T-helper 22 cell (primary cell): ENCODE data around the gene BBLN.
"Not testable (repeated sequence)": the region's sequence is repeated elsewhere in the genome, so short reads cannot be mapped to it uniquely, and the experiment has no call there.

Source experiments
- DNase-seq: peaks from one replicate; pipeline ENCODE4 v3.0.0-alpha.2; 2020; ENCODE audit warnings: low read depth

Gene BBLN, protein sequence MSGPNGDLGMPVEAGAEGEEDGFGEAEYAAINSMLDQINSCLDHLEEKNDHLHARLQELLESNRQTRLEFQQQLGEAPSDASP

DNA sequence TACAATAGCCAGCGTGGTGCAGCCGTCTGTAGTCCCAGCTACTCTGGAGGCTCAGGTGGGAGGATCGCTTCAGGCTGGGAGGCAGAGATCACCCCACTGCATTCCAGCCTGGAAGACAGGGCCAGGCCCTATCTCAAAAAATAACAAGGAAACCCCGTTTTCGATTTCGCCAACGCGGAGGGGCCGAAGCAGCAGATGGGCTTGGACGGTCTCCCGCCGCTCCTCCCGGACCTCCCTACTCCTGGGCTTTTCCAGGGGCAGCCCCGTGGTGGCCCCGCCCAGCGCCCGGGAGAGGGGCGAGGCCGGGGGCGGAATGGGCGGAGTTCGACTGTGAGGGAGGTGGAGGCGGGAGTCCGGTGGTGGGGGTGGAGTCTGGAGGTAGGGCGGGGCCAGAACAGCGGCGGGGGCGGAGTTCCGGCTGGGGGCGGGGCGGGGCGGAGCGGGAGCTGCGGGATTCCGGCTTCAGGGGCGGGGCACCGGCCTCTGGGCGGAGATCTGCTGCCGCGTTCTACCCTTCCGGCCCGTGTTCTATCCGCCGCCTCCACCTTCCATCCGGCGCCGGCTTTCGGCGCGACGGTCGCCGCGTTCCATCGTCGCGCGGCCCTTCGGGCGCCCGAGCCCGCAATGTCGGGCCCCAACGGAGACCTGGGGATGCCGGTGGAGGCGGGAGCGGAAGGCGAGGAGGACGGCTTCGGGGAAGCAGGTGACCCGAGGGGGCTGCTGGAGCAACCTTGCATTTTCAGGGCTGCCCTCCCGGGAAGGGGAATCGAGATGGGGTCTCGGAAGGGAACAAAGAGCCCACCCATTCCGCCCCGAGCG lies at the start of gene BBLN:
TSS of gene BBLN (plus strand) at position 482 of the 819 bp plus-strand sequence. CDS start at position 625, 143 bp downstream.
- peak; percentile 83 for DNase-seq

DNA sequence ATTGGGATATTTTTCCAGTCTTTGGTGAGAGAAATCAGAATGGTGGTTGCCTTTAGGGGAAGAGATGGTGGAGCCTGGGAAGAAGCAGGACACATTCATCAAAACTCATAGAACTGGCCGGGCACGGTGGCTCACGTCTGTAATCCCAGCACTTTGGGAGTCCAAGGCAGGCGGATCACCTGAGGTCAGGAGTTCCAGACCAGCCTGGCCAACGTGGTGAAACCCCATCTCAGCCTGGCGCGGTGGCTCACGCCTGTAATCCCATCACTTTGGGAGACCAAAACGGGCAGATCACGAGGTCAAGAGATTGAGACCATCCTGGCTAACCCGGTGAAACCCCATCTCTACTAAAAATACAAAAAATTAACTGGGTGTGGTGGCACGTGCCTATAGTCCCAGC lies 48.3 kb upstream of the BBLN start:
- not testable (repeated sequence) for DNase-seq

DNA sequence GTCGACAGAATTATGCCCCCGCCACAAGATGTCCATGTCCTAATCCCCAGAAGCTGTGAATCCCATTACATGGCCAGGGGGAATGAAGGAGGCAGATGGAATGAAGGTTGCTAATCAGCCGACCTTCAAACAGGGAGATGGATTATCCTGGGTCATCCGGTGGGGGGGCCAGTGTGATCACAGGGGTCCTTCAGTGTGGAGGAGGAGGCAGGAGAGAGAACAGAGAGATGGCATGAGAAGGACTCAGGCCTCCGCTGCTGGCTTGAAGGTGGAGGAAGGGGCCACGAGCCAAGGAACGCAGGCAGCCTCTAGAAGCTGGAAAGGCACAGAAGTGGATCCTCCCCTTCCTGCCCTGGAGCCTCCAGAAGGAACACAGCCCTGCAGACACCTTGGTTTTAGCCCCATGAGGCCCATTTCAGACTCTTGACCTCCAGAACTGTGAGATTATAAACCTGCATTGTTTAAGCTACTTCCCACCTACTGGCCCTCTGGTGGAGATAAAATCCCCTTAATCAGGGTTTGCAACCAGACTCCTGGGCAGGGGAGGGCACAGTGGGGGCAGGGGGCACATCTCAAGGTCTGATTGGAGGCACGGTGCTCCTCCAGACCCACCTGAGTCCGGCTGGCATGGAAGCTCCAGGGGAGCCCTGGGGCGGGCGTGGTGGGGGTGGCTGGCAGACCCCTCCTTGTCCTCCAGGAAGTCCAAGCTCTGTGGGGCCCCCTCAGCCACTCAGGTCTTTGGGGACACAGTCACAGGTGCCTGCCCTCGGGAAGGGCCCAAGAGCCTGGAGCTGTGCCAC lies 46.3 kb upstream of the BBLN start:
- DNase-seq = no peak

DNA sequence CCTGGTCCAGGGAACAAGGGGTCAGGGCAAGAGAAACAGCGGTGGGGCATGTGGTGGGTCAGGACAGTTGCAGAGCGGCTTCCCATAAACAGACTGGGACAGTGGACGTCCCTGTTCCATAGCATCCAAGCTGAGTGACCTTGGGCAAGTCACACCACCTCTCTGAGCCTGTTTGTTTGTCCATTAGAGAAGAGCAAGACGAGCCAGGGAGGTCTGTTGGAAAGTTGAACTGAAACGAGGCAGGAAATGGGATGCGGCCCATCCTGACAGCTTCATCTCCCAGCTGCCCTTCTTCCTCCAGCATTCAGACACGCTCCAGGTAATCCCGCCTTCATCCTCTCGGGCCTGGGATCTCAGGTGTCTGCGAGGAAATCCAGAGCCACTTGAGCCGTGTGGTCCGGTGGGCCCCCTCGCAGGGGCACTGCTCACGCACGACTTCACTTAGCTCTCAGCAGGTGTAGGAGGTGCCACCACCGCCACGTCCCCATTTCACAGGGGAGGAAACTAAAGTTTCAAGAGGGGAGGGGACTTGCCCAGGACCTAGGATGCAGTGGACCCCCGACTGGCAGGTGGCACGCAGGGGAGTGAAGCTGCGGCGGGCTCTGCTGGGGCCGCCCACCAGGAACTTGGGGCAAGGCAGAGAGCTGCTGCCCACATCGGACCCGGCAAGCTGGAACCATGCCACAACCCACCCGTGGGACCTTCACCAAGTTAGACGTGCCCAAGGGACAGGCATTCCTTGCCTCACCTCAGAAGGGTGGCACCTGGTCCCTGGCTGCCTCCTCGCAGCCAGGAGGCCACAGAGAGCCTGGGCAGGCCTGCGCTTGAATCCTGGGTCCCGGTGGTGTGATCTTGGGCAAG lies 45.5 kb upstream of the BBLN start:
- DNase-seq = no peak

DNA sequence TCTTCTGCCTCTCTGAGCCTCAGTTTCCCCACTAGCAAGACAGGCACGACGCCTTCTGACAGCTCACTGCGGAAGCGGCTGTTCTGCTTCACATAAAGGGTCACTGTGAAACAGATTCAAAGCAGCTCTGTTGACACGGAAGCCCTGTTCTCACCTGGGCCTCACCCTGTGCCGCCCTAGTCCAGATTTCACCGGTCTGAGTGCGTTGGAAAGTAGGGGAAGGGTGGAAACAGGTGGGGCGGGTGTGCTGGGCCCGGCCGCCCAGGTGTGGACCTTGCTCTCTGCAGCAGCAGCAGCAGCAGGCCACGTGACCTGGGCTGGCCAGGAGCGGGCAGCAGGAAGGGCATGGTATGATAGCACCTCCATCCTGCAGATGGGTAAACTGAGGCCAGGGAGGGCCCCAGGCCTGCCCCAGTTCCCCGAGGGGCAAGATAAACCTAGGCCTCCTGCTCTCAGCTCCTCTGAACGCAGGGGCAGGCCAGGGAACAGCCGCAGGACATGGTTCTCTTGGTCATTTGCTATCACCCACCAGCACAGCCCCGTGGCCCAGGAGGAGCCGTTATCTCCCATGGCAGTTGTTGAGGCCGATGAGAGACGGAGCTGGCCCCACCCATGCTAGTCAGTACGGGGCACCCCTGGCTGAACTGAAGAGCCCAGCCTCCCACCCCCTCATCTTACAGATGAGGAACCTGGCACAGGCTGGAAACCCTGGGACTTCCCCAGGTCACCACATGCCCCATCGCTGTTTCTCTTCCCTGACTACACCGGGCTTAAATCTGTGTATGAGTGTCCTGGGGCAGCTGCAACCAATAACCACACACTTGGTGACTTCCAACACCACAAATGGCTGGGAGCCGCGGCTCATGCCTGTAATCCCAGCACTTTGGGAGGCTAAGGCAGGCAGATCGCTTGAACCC lies 44.6 kb upstream of the BBLN start:
- no peak for DNase-seq

DNA sequence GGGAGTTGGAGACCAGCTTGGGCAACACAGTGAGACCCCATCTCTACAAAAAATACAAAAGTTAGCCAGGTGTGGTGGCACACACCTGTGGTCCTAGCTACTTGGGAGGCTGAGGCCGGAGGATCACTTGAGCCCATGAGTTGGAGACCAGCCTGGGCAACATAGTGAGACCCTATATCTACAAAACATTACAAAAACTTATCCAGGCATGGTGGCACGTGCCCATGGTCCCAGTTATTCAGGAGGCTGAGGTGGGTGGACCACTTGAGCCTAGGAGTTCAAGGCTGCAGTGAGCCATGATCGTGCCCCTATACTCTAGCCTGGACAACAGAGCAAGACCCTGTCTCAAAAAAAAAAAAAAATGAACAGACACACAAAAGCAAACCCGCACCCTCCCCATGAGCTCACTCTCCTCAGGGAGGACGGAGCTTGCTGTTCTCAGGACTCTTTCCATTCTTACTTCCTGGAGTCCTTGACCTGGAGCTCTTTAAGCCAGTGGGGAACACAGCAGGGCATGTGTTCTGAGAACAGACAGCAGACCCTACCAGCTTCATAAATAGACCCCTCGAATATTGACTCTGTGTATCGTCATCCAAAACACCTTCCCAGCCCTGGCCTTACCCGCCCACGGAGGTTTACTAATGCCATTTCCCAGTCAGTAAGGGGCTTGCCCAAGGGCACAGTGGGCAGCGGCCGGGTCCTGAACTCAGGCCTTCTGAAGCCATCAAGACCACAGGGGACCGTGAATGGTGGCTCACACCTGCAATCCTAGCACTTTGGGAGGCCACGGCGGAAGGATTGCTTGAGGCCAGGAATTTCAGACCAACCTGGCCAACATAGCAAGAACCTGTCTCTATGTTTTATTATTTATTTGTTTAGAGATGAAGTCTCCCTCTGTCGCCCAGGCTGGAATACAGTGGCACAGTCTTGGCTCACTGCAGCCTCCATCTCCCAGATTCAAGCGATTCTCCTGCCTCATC lies 43.7 kb upstream of the BBLN start:
- DNase-seq = no peak

DNA sequence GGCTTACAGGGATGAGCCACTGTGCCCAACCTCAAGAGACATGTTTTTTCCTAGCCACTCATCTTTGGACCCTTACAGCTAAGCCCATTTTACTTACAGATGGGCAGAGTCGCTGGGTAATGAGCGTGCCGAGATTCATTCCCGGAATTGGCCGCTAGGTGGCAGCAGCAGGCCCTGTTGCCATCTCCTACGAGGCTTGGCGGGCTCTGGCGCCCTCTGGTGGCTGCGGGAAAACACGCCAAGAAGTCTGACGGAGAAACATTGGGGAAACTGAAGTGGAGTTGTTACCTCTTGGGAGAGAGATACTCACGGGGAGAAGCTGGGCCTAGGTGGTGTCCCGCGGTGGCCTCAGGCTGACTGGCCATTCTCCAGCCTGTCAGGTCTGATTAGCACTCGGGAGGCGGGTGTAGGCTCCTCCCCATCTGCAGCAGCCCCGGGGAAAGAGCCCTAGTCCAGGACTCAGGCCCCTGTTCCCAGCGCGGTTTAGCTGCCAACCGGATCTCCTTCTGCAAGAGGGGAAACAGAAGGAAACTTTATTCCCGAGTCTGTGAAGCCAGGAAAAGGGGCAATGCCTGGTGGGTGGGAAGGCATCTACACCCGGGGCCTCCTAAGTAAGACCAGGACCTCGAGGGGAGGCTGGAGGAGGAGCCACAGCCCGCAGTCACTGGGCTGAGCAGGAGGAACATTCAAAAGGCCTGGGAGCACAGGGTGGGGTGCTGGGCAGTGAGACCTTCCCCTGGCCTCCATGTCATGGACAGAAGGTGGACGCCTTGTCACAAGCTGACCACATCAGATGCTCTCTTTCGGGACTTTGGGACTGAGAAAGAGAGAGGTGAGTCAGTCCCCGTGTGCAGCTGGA lies 42.2 kb upstream of the BBLN start:
- peak; percentile 81 for DNase-seq

DNA sequence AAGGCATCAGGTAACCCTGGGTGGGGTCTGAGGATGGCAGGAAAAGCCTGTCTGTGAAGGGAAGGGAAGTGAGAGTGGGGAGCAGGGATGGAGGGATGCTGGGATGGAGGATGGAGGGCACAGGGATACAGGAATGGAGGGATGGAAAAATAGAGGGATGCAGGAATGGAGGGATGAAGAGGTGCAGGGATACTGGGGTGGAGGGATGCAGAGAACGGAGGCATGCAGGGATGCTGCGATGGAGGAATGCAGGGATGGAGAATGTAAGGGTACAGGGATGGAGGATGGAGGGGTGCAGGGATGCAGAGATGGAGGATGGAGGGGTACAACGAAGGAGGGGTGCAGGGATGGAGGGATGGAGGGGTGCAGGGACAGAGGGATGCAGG lies 41.6 kb upstream of the BBLN start:
- DNase-seq = no peak

DNA sequence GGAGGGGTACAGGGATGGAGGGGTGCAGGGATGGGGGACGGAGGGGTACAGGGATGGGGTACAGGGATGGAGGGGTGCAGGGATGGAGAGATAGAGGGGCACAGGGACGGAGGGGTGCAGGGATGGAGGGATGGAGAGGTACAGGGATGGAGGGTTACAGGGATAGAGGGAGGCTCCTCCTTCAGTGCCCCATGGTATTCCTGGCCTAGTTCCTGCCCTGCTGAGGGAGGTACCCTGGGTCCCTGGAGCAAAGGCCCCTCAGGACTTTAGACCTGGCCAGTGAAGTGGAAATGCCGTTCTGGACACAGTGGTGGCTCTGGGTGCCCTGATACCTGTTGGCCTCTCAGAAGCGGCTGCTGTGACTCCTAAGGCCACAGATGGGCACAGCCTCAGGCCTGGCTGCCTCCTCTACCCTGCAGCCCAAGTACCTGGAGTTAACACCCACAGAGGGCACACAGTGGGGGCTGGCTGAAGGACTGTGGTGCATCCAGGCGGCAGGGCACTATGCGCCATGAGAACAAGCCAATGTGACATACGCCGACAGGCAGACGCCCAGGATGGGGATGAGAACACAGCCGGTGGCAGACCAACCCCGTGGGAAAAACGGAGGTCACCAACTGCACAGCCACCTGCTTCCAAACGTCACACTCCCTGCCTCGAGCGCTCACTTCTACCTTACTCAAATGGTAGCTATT lies 40.9 kb upstream of the BBLN start:
- DNase-seq = no peak

DNA sequence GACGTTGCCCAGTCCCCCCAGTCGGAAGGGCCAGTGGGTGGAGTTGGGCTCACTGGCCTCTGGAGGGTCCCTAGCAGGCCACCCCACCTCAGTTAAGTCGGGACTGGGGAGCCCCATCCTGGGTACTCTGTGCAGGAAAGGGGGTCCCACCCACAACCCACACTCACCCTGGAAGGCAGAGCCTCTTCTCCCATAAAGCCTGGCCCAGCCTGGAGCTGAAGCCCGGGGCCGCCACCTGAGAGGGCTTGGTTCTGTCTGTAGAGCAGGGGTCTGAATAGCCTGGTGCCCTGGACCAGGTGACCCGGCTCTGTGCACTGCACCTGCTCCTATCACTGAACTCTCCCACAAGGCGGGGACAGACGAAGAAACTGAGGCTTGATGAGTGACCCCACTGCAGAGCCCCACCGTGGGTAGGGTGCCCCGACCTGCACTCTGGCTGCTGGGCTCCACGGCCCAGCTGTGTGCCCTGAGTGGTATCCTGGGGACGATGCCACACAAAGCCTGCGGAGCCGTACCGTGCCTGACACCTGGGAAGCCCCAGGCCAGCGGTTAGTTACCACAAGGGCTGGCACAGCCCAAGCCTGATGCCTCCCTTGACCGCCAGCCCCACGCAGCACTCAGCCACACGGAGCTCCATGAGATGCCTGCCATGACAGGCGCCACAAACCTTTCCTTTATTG lies 39.9 kb upstream of the BBLN start:
- DNase-seq = no peak

DNA sequence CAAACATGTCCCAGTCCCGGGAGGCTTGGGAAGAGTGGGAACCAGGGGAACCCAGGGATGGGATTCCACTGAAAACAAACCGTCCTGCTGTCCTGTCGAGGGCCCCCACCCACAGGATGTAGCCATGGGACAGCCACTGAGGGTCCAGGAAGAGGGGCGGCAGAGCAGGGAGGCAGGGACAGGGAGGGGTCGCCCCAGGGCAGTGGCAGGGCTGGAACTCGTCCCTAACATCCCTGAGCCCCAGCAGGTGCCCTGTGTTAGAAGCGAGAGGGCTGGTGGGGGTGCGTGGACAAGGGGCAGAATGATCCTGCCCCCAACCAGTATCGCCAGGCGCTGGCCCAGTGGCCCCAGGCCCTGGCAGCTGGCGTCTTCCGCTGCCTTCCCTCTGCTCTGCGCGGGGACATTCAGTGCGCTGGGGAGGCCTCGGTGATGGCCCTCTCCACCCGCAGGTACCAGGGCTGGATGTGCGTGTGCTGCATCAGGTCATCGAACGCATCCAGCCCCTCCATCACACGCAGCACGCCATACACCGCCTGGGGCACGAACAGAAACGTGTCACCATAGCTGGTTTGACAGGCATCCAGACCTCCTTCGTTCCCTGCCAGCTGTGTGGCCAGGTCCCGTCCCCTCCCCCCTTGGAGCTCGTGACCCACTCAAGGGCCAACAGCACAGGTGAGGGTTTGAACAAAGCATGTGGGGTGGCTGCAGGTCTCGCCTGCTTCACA lies 39.2 kb upstream of the BBLN start:
- DNase-seq = no peak

DNA sequence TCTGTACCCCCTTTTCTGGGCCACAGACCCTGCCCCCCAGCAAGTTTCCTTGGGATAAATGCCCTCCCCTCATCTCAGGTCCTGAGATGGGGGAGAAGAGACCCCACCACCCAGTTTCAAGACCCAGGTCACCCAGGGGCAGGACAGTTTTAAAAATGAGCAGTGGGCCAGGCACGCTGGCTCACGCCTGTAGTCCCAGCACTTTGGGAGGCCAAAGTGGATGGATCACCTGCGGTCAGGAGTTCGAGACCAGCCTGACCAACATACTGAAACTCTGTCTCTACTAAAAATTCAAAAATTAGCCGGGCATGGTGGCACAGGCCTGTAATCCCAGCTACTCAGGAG lies 38.6 kb upstream of the BBLN start:
- no peak for DNase-seq

DNA sequence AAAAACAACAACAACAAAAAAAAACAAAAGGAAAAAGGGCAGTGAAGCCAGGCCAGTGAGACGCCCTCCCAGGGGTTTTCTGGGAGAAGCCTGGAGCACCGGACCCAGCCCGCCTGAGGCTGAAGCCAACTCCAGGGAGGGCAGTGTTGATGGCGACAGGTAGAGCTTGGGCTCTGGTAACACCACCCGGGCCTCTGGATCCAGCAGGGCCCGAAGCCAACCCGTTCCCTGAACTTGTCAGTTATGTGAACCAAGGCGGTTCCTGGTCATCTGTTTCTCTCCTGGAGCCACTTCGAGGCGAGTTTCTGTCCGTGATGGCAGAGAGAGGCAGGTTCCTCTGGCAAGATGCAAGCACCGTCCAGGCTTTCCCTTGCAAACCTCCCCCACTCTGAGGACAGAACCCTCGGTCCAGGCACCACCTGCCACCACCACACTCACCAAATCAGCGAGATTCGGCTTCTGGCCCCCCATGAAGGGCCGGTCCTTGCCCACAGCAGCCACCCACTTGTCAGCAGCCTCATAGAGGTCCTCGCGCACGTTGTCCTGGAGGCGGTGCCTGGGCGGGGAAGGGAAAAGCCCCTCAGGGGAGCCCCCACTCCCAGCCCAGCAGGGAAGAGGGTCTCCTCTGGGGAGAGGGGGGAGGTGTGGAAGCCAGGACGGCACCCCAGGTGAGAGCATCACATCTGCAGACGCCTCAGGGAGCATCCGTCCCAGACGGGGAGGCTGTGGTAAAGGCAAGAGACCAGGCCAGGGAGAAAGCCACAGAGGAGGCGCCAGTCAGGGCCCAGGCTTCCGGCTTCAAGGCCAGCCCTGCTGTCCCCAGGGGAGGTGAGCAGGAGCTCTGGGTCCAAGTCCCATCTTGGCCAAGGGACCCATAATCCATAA lies 37.9 kb upstream of the BBLN start:
- DNase-seq = no peak

DNA sequence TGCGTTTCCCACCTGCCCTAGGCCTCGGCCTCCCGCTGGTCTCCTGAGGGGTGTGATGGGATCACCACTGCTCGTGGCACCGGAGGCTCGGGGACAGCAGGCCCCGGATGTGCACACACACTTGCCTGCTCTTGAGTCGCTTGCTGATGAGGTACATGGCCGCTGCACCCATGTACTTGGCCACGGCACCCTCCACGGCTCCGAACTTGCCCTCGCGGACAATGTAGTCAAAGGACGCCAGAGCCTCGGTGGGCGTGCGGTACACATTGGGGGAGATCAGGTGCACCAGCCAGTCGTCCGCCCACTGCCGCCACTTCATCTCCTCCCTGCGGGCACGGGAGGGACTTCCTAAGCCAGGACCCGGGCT lies 37.3 kb upstream of the BBLN start:
- no peak for DNase-seq

DNA sequence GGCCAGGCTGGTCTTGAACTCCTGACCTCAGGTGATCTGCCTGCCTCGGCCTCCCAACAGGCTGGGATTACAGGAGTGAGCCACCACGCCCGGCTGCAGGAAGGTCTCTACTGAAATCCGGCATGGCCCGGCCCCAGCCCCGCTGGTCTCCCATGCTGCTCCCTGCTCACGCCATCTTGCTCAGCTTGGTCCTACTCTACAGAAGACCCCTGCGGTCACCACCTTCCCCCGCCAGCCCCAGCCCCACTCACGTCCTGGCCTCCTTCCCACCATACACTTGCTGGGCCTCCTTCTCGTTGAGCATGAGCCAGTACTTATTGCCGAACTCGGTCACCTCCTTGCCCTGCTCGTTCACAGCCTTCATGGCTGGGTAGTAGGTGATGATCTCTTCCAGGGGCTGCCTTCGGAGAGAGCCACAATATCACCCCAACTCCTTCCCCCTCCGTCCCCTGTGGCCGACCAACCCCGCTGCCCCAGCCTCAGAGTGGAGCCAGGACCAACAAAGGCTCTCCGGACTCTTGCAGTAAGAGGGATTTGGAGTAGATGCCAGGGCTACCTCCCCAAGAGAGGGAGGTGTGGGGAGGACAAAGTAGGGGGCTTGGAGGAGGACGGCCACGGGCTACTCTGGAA lies 36.5 kb upstream of the BBLN start:
- DNase-seq = no peak

DNA sequence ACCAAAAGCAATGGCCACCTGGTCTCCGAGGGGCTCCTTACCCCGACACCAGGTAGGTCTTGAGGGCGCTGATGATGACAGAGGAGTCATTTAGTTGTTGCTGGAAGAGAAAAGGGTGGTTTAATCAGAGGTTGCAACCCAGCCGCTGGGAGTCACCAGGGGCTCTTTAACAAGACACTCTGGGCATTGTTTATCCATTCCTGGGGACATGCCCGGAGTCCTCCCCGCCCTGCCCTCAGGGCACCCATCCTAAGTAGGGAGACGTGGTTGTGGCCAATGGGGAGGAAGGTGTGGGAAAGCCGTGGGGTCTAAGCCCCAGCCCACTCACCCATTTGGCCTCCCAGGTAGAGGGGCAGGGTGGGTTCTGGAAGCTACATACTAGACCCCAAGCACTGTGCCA lies 35.6 kb upstream of the BBLN start:
- no peak for DNase-seq
